ENCODE data around the gene STUB1. TPM values are rescaled to one million over a fixed set of nuclear protein-coding genes. Genes with fewer than 3 reads are reported as not detected.

The STUB1 gene
- total and polyA plus RNA-seq, 10 of the 15 experiments (the other 5 are each of a cell fraction or from before 2014, with no cell fraction given) = 4.2 to 136 (median 67.1) TPM

GRCh38 chr16:648781-649589, 31.2 kb upstream of the STUB1 start, which contains the start of gene WDR90 (continued):
- TF ChIP-seq, protein P1, sequence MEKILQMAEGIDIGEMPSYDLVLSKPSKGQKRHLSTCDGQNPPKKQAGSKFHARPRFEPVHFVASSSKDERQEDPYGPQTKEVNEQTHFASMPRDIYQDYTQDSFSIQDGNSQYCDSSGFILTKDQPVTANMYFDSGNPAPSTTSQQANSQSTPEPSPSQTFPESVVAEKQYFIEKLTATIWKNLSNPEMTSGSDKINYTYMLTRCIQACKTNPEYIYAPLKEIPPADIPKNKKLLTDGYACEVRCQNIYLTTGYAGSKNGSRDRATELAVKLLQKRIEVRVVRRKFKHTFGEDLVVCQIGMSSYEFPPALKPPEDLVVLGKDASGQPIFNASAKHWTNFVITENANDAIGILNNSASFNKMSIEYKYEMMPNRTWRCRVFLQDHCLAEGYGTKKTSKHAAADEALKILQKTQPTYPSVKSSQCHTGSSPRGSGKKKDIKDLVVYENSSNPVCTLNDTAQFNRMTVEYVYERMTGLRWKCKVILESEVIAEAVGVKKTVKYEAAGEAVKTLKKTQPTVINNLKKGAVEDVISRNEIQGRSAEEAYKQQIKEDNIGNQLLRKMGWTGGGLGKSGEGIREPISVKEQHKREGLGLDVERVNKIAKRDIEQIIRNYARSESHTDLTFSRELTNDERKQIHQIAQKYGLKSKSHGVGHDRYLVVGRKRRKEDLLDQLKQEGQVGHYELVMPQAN (conservative IDR thresholded peaks at IDR 0.05) = peak; percentile 99
- TF ChIP-seq JUNB (IDR thresholded peaks at IDR 0.05) (no peak), YY1 (IDR thresholded peaks at IDR 0.05; ENCODE audit: low read depth, low read length) (peak; percentile 98), NRF1 (conservative IDR thresholded peaks at IDR 0.05; ENCODE audit: low read depth, low read length) (no peak), MYC (IDR thresholded peaks at IDR 0.05; ENCODE audit: insufficient read depth, insufficient read length, insufficient replicate concordance, low read length, severe bottlenecking) (no peak), SIX5 (IDR thresholded peaks at IDR 0.05; ENCODE audit: low read depth, low read length, severe bottlenecking) (peak; percentile 52), SUZ12 (IDR thresholded peaks at IDR 0.05; ENCODE audit: unreplicated experiment) (no peak), CBFB (IDR thresholded peaks at IDR 0.05; ENCODE audit: low read depth) (no peak), NFXL1 (IDR thresholded peaks at IDR 0.05; ENCODE audit: borderline replicate concordance) (no peak), SUPT20H (IDR thresholded peaks at IDR 0.05; ENCODE audit: borderline replicate concordance, control insufficient read depth, low read depth, low read length) (no peak)
- TF ChIP-seq, protein P2, sequence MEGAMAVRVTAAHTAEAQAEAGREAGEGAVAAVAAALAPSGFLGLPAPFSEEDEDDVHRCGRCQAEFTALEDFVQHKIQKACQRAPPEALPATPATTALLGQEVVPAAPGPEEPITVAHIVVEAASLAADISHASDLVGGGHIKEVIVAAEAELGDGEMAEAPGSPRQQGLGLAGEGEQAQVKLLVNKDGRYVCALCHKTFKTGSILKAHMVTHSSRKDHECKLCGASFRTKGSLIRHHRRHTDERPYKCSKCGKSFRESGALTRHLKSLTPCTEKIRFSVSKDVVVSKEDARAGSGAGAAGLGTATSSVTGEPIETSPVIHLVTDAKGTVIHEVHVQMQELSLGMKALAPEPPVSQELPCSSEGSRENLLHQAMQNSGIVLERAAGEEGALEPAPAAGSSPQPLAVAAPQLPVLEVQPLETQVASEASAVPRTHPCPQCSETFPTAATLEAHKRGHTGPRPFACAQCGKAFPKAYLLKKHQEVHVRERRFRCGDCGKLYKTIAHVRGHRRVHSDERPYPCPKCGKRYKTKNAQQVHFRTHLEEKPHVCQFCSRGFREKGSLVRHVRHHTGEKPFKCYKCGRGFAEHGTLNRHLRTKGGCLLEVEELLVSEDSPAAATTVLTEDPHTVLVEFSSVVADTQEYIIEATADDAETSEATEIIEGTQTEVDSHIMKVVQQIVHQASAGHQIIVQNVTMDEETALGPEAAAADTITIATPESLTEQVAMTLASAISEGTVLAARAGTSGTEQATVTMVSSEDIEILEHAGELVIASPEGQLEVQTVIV (IDR thresholded peaks at IDR 0.05; ENCODE audit: borderline replicate concordance, partially characterized antibody) = no peak
- TF ChIP-seq, protein P3, sequence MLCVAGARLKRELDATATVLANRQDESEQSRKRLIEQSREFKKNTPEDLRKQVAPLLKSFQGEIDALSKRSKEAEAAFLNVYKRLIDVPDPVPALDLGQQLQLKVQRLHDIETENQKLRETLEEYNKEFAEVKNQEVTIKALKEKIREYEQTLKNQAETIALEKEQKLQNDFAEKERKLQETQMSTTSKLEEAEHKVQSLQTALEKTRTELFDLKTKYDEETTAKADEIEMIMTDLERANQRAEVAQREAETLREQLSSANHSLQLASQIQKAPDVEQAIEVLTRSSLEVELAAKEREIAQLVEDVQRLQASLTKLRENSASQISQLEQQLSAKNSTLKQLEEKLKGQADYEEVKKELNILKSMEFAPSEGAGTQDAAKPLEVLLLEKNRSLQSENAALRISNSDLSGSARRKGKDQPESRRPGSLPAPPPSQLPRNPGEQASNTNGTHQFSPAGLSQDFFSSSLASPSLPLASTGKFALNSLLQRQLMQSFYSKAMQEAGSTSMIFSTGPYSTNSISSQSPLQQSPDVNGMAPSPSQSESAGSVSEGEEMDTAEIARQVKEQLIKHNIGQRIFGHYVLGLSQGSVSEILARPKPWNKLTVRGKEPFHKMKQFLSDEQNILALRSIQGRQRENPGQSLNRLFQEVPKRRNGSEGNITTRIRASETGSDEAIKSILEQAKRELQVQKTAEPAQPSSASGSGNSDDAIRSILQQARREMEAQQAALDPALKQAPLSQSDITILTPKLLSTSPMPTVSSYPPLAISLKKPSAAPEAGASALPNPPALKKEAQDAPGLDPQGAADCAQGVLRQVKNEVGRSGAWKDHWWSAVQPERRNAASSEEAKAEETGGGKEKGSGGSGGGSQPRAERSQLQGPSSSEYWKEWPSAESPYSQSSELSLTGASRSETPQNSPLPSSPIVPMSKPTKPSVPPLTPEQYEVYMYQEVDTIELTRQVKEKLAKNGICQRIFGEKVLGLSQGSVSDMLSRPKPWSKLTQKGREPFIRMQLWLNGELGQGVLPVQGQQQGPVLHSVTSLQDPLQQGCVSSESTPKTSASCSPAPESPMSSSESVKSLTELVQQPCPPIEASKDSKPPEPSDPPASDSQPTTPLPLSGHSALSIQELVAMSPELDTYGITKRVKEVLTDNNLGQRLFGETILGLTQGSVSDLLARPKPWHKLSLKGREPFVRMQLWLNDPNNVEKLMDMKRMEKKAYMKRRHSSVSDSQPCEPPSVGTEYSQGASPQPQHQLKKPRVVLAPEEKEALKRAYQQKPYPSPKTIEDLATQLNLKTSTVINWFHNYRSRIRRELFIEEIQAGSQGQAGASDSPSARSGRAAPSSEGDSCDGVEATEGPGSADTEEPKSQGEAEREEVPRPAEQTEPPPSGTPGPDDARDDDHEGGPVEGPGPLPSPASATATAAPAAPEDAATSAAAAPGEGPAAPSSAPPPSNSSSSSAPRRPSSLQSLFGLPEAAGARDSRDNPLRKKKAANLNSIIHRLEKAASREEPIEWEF (IDR thresholded peaks at IDR 0.05; ENCODE audit: insufficient replicate concordance, low read depth, low read length) = no peak
